Measurements from ENCODE around the gene CEP44.
"Not testable (repeated sequence)": the region's sequence is repeated elsewhere in the genome, so short reads cannot be mapped to it uniquely, and the experiment has no call there.

CEP44 gene

DNA sequence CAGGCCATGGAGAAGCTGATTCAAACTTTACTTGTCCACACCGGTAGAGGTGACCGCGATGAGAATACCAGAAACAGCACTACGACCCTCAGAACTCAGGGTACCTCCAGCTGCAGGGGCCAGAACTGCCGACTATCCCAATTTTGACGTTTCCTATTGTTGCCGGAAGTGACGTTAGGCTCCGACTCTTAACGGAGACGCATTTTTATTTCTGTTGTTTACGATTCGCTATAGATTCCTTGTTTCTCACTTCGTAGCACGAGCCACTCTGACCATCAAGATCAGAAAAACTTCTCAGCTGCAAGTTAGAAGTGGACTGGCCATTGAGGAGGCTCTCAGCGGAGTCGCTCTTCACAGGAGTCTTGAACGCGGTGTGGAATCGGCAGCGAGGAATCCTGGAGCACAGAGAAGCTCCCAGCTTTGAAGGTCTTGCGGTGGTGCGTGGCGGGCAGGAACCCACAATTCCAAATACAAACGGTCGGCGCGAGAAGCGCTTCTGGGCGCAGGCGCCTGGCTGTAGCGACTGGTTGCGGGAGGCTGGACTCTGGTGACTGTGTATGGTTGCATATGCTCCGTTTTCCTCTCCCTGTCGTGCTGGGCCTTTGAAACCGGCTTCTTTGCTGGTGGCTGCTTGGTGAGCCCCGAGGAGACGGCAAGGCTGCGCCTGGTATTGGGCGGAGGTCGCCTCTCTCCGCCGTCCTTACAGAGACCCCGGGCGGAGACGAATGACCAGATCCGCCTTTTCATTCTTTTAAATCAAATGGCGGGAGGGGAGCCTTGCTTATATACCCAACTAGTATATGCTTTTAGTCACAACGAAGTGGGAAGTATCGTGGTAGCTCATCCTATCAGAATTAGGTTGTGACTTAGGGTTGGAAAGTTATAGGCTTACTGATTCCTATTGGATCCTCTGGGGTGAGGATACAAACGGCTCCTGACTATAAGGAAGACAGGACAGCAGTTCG is at the start of gene CEP44, which contains the start of gene FBXO8:
TSS of gene CEP44 (plus strand) at position 405 of the 965 bp plus-strand sequence. CDS start 15,211 bp downstream, outside the sequence.
TSS of gene FBXO8 (minus strand) at position 161 of the 965 bp plus-strand sequence. CDS start 20,575 bp downstream, outside the sequence.
- peak; percentile 60 for DNase-seq

DNA sequence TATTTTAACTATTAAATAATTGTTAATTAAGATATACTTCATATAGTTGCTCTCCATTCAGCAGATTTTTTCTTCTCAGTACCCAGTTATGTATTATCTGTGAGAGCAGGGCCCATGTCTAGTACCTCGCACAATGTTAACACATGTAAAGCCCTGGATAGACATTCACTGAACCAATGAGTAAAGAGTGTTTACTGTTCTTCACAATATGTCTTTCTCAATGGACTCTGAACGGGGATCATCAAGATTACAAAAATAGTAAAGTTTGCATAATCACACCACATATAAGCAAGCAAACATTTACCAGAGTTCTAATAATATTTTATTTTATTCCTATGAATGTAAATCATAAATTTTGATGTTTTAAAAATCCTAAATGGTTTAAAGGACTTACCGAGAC is 47.4 kb upstream of the CEP44 start:
- DNase-seq = no peak

- no peak for DNase-seq
Measured at GRCh38 chr4:174241162-174241561, 42.5 kb upstream of the CEP44 start.

- no peak for DNase-seq
Measured at GRCh38 chr4:174244441-174244840, 39.3 kb upstream of the CEP44 start.

GRCh38 chr4:174245714-174246113 is 38.0 kb upstream of the CEP44 start:
- DNase-seq = no peak

DNA sequence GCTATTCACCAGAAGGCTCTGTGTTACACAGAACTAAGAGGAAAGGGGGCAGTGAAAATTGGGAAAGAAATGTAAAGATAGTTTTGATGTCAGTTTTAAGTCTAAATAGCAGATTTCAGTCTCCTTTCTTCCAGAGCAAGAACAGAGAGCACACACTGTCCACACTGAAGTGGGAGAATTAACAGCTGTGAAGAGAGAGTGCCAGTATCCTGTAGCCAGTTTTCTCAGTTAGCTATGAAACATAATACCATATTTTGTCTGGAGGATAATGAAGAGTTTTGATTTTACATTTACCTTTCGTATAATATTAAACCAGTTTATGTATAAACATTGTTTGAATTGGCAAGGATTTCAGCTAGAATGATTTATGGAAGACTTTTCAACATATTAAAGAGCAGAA is 35.3 kb upstream of the CEP44 start:
- DNase-seq = no peak

DNA sequence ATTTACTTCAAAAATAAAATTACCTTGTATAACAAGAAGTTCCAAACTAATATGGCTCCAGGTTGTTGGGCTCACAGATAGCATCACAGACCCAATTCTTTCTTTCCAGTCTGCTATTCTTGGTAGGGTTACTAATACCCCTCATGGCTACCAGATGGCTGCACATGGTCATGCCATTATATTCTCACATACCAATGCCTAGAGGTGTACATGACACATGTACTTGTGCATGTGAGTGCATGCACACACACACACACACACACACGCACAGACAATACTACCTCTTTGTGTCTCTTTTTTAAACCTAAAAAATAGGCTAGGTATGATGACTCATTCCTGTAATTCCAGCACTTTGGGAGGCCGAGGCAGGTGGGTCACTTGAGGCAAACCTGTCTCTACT is 31.3 kb upstream of the CEP44 start:
- DNase-seq = no peak

- DNase-seq = no peak
Measured at GRCh38 chr4:174254613-174255012, 29.1 kb upstream of the CEP44 start.

GRCh38 chr4:174255374-174255773 is 28.3 kb upstream of the CEP44 start:
- DNase-seq = no peak

DNA sequence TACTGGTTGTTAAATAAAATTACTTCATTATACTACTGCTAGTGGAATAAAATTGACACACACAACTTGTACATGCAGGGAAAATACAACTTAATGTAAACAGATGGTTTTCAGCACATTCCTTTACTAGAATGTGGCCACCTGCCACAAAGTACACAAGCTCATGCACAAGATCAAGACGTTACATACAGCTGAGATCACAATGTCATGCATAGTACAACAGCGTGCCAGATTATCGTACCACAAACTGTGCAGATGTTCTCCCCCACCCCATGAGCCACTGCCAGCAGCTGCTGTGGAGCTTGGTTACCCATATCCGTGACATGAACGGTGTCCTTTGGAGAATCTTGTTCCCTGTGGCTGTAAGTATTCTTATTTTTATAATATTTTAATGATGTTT is 27.9 kb upstream of the CEP44 start:
- DNase-seq = no peak

DNA sequence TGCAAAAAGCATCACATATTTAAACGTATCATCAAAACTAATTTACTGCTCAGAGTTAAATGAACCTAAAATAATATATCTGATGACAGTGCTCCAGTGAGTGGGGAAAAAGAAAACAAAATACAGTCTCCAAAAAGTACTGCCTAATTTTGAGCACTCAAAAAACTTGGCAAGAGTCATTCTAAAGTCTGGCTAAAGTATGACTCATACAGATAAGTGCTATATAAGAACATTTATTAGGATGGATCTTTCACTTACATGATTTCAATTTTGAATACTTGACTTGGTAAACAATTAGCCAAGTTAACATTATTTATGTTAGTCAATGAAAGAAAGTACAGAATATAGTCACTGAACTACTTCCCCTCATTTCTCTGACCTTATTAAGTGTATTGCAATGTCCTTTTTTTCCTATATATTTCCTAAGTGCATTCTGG is 27.4 kb upstream of the CEP44 start:
- DNase-seq = no peak

- no peak for DNase-seq
Measured at GRCh38 chr4:174259580-174259979, 24.1 kb upstream of the CEP44 start.

- DNase-seq = no peak
Measured at GRCh38 chr4:174260099-174260498, 23.6 kb upstream of the CEP44 start.

GRCh38 chr4:174261432-174261831 is 22.3 kb upstream of the CEP44 start:
- not testable (repeated sequence) for DNase-seq

DNA sequence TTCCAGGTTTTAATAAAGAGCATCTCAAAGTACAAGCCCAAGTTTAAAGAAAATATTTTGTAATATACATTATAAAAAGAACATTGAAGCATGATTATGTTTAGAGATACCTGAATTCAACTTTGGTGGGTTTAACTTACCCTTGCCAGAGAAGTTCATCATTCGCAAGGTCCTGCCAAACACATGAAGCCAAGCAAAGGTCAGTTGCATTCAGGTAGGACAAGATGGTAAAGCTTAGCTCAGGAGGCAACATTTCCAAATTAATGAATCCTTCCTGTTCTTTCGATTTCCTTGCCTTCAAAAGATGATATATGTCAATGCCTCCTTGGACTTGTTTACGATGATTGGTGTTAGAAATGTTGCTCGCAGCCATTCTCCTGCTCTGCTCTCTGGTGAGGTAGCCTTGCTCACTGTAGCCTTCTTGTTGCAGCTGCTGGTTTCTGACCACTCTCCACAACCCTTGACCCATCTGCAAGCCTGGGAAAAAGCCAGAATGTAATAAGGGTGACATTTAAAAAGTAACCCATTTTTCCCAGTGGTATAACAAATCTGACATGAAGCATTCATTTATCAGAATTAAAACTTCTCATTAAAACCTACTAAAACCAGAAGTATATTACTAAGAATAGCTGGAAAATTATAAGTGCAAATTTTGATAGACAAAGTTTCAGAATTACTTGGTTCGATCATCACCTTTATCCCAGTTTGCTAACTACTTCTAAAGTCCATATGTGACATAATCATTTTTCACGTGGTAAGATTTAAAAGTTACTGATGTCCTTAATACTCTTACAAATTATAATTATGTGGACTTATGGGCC is 20.9 kb upstream of the CEP44 start:
- no peak for DNase-seq

GRCh38 chr4:174263445-174263736 is 20.3 kb upstream of the CEP44 start:
- no peak for DNase-seq

GRCh38 chr4:174265916-174266315 is 17.8 kb upstream of the CEP44 start:
- DNase-seq = no peak

DNA sequence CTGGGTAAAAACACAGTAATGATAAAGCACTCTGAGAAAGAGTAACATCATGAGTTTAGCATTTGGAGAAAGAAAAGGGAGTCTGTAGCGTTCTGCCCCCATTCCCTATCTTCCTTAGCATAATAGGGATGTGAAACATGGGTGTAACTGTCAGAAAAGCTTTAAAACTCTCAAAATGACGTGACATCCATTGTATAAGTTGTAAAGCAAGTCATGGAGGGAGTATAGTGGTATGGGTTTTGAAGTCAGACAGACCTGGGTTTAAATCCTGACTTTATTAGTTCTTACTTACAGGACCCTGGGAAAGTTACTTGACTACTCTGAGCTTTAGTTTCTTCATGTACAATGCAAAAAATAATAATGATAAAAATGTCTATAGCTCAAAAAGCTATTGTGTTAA is 17.3 kb upstream of the CEP44 start:
- no peak for DNase-seq

- DNase-seq = no peak
Measured at GRCh38 chr4:174273930-174274329, 9.8 kb upstream of the CEP44 start.

GRCh38 chr4:174274436-174274835 is 9.3 kb upstream of the CEP44 start:
- DNase-seq = no peak

- no peak for DNase-seq
Measured at GRCh38 chr4:174275101-174275500, 8.6 kb upstream of the CEP44 start.

- DNase-seq = no peak
Measured at GRCh38 chr4:174277433-174277832, 6.3 kb upstream of the CEP44 start.

- no peak for DNase-seq
Measured at GRCh38 chr4:174278467-174278866, 5.2 kb upstream of the CEP44 start.
